ENCODE data around the gene GRK5.

DNA sequence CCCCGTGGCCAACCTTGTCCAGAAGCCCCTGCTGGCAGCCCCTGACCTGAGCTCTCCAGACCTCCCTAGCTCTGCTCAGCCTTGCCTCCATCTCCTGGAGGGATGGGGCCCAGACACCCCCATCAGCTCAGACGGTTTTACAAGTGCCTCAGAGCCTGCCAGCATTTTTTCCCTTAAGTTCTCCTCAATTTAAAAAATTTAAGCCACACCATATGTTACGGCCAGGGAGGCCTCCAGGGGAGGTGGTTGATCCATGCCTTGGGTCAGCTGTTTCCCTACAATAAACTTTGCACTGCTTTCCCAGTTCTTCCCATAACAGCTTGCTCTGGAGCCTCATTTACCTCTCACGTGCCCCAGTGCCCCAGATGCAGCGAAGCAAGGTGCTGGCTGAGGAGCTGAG is 191.6 kb downstream of the GRK5 start:
- no peak for TF ChIP-seq EZH2 (IDR thresholded peaks at IDR 0.05; ENCODE audit: borderline replicate concordance, low read depth, low read length, poor library complexity, severe bottlenecking)
- TF ChIP-seq CTCF (conservative IDR thresholded peaks at IDR 0.05; ENCODE audit: low read depth, low read length): no peak
